Esophagus muscularis mucosa (tissue), 4 donors: ENCODE data around the gene PATE2. TPM values are rescaled to one million over a fixed set of nuclear protein-coding genes. Genes with fewer than 3 reads are reported as not detected.

Source experiments
- DNase-seq: peaks from one replicate; pipeline ENCODE4 v3.0.0-alpha.2; 2017; ENCODE audit errors: extremely low spot score
- H3K27ac ChIP-seq, 4 donors: fragments of 200-600 bp; sonication (generic); replicated peaks in 1 of 4; 1 replicate in 3 of 4; 2 replicates in 1 of 4; pipeline ENCODE4 v1.5.1; 2016 to 2019; ENCODE audit warnings: mild to moderate bottlenecking in 1 of 4
- H3K27me3 ChIP-seq, 4 donors: fragments of 200-600 bp; sonication (generic); one replicate each; pipeline versions ENCODE4 v1.5.1 to v1.6.0; 2016 to 2019
- H3K36me3 ChIP-seq, 4 donors: fragments of 200-600 bp; sonication (generic); one replicate each; pipeline ENCODE4 v1.5.1; 2016 to 2019
- H3K4me1 ChIP-seq, 4 donors: fragments of 200-600 bp; sonication (generic); one replicate each; pipeline ENCODE4 v1.5.1; 2016 to 2019
- H3K4me3 ChIP-seq, 4 donors: fragments of 200-600 bp; sonication (generic); 1 replicate in 2 of 4; 2 replicates in 2 of 4; pipeline ENCODE4 v1.5.1; 2016 to 2019; ENCODE audit warnings: mild to moderate bottlenecking in 4 of 4, moderate library complexity in 1 of 4
- H3K9me3 ChIP-seq, 4 donors: fragments of 200-600 bp; sonication (generic); 1 replicate in 3 of 4; 2 replicates in 1 of 4; pipeline ENCODE4 v1.5.1; 2016 to 2019
- EP300 ChIP-seq: sonication (generic); formaldehyde crosslinking; IDR thresholded peaks from one replicate; pipeline ENCODE4 v1.6.1; 2017; ENCODE audit warnings: antibody characterized with exemption
- POLR2A ChIP-seq: fragments of 450-650 bp; IDR thresholded peaks from one replicate; pipeline ENCODE4 v1.6.1; 2017; ENCODE audit warnings: antibody characterized with exemption, moderate library complexity, mild to moderate bottlenecking, low read depth
- POLR2AphosphoS5 ChIP-seq, 2 donors: sonication (generic); formaldehyde crosslinking; IDR thresholded peaks; one replicate each; pipeline ENCODE4 v1.6.1; 2017; ENCODE audit warnings: antibody characterized with exemption in 2 of 2
- WGBS: methylation state at CpG from one replicate; pipeline ENCODE4 v1.1.5; 2018; 5-methylcytosine and 5-hydroxymethylcytosine counted together
- intact Hi-C: fragments of 100-400 bp; cut with DNase I; formaldehyde crosslinking; loops from one replicate; pipeline ENCODE4 v1.15.1; 2023
- total RNA-seq, 4 donors: library from RNA; depleted of rRNA; stranded (reverse); fragments of >200 nt; gene quantifications; one replicate each; pipeline versions ENCODE4 v1.1.0 to v1.2.1, GENCODE V29; 2016
- TF ChIP-seq, protein P1 (sequence below), 3 experiments: fragments of 200-600 bp in 2 of 3; fragments of 450-650 bp in 1 of 3; sonication (generic) in 2 of 3; IDR thresholded peaks; one replicate each; pipeline ENCODE4 v1.5.1; 2017 to 2019; ENCODE audit warnings: antibody characterized with exemption in 3 of 3, mild to moderate bottlenecking in 2 of 3, moderate library complexity in 1 of 3

Gene PATE2
- total RNA-seq, 4 donors from 2014 or later, result not detected

DNA sequence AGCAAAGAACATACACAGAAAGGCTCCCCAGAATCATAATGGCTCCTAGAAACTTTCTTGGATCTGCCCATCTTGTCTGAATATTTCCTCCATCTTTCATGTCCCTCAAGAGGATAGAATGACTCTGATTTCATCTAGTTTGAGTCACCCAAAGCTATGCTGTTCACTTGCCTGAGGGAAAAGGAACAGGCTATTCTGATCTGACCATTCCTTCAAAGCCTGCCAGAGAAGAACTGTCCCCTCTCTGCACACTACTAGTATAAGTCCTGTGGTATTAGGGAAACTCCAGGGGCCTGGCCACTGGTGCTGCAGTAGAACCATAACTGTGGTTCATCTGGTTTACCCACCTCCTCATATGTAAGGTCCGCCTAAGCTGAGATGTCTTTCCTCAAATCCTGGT, 34.9 kb downstream of the PATE2 start:
- intact Hi-C loops, result no loop called here
- no peaks in the 10 kb centered on the region for H3K36me3 ChIP-seq
- TF ChIP-seq, protein P1, sequence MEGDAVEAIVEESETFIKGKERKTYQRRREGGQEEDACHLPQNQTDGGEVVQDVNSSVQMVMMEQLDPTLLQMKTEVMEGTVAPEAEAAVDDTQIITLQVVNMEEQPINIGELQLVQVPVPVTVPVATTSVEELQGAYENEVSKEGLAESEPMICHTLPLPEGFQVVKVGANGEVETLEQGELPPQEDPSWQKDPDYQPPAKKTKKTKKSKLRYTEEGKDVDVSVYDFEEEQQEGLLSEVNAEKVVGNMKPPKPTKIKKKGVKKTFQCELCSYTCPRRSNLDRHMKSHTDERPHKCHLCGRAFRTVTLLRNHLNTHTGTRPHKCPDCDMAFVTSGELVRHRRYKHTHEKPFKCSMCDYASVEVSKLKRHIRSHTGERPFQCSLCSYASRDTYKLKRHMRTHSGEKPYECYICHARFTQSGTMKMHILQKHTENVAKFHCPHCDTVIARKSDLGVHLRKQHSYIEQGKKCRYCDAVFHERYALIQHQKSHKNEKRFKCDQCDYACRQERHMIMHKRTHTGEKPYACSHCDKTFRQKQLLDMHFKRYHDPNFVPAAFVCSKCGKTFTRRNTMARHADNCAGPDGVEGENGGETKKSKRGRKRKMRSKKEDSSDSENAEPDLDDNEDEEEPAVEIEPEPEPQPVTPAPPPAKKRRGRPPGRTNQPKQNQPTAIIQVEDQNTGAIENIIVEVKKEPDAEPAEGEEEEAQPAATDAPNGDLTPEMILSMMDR (IDR thresholded peaks at IDR 0.05), result no peak
- TF ChIP-seq POLR2AphosphoS5 (IDR thresholded peaks at IDR 0.05), result no peak
- TF ChIP-seq POLR2A, result no peak
- no peak overlapping the region for H3K4me3 ChIP-seq
- no peak overlapping the region for H3K27ac ChIP-seq
- H3K27me3 ChIP-seq, result no peaks in the 10 kb centered on the region
- no peaks in the 10 kb centered on the region for H3K9me3 ChIP-seq
- 89% methylated on average over 1 of the region's 1 CpG for WGBS
- no peaks in the 10 kb centered on the region for H3K4me1 ChIP-seq
- DNase-seq, result no peak

DNA sequence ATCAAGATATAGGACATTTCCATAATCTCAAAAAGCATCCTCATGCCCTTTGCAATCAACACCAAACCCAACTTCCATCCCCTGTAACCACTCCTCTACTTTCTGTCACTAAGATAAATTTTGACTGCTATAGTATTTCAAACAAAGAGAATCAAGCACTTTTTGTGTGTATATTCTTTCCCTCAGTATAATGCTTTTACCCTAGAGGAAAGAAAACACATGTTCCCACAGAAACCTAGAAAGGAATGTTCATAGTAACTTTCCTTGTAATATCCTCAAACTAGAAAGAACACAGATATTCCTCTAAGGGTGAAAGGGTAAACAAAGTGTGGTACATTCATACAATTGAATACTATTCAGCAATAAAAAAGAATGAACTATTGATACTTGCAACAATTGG, 38.0 kb downstream of the PATE2 start:
- H3K36me3 ChIP-seq, result no peaks in the 10 kb centered on the region
- peaks cover 0 to 7% (median 0%) of the 10 kb centered on the region in 4 donors for H3K9me3 ChIP-seq
- TF ChIP-seq POLR2A (no peak), POLR2AphosphoS5 (IDR thresholded peaks at IDR 0.05) (no peak), EP300 (no peak)
- TF ChIP-seq, protein P1 (IDR thresholded peaks at IDR 0.05), result no peak
- no peak overlapping the region for H3K4me3 ChIP-seq
- H3K4me1 ChIP-seq, result no peaks in the 10 kb centered on the region
- no peak overlapping the region for H3K27ac ChIP-seq
- DNase-seq, result no peak
- intact Hi-C loops, result no loop called here
- no peaks in the 10 kb centered on the region for H3K27me3 ChIP-seq

DNA sequence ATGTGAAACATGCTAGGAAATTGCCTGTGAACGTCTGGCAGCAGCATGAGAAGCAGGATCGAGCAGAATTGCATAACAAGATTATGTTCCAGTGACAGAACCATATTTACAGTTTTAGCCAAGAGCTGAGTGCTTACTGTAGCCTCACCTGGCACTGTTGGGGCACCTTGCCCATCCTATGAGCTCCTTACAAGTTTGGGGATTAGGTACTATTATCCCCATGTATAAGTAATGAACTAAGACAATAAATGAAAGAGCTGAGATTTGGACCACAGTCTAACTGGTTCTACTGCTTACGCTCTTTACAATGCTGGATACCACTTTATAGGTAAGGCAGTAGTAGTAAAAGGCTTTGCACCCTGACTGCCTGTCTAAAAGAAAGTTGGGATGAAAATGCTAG, 49.7 kb downstream of the PATE2 start:
- H3K4me1 ChIP-seq, result no peaks in the 10 kb centered on the region
- no peak for DNase-seq
- WGBS, result 85% methylated on average over 3 of the region's 3 CpGs
- no peaks in the 10 kb centered on the region for H3K36me3 ChIP-seq
- intact Hi-C loops, result no loop called here
- H3K27me3 ChIP-seq, result no peaks in the 10 kb centered on the region
- no peak overlapping the region for H3K4me3 ChIP-seq
- H3K27ac ChIP-seq, result no peak overlapping the region
- no peak for TF ChIP-seq POLR2AphosphoS5 (IDR thresholded peaks at IDR 0.05)
- no peak for TF ChIP-seq EP300
- TF ChIP-seq, protein P1 (IDR thresholded peaks at IDR 0.05), result no peak
- TF ChIP-seq POLR2A, result no peak
- H3K9me3 ChIP-seq, result no peaks in the 10 kb centered on the region

Other genes with a start within 250 kb of the PATE2 start
- gene EI24, start 209.4 kb downstream of the PATE2 start, total RNA-seq, result 10 to 100 TPM; 65.4 to 81.3 (median 75.0) TPM
- gene STT3A, start 186.0 kb downstream of the PATE2 start, total RNA-seq, result 10 to 100 TPM; 31.6 to 65.4 (median 52.8) TPM
- 1 to 10 TPM; 1.9 to 4.2 (median 2.5) TPM for gene CHEK1, start 153.7 kb downstream of the PATE2 start, total RNA-seq
- gene ACRV1, start 98.0 kb downstream of the PATE2 start, total RNA-seq, result not detected
- gene PATE1, start 32.5 kb downstream of the PATE2 start, total RNA-seq, result not detected
- gene PATE3, start 9.3 kb upstream of the PATE2 start, total RNA-seq, result not detected
- not detected for gene PATE4, start 54.5 kb upstream of the PATE2 start, total RNA-seq
- 1 to 10 TPM; 2.8 to 6.9 (median 4.7) TPM for gene HYLS1, start 108.8 kb upstream of the PATE2 start, total RNA-seq
- 10 to 100 TPM in 1 of 4 donors, 1 to 10 TPM in 3; 7.1 to 20.2 (median 8.5) TPM for gene PUS3, start 124.4 kb upstream of the PATE2 start, total RNA-seq
- gene DDX25, start 125.7 kb upstream of the PATE2 start, total RNA-seq, result under 1 TPM in 2 of 4 donors, not detected in 2; 0.06 to 0.17 TPM
- gene VSIG10L2, start 167.2 kb upstream of the PATE2 start, total RNA-seq, result under 1 TPM in 3 of 4 donors, not detected in 1; 0.33 to 0.57 (median 0.39) TPM